Cerebellar cortex (tissue), 1 donor: ENCODE measurements around the gene TAX1BP3.

Experiments used
- DNase-seq: peaks from one replicate; pipeline ENCODE4 v3.0.0-alpha.2; 2015; ENCODE audit warnings: low spot score

TAX1BP3 gene

DNA sequence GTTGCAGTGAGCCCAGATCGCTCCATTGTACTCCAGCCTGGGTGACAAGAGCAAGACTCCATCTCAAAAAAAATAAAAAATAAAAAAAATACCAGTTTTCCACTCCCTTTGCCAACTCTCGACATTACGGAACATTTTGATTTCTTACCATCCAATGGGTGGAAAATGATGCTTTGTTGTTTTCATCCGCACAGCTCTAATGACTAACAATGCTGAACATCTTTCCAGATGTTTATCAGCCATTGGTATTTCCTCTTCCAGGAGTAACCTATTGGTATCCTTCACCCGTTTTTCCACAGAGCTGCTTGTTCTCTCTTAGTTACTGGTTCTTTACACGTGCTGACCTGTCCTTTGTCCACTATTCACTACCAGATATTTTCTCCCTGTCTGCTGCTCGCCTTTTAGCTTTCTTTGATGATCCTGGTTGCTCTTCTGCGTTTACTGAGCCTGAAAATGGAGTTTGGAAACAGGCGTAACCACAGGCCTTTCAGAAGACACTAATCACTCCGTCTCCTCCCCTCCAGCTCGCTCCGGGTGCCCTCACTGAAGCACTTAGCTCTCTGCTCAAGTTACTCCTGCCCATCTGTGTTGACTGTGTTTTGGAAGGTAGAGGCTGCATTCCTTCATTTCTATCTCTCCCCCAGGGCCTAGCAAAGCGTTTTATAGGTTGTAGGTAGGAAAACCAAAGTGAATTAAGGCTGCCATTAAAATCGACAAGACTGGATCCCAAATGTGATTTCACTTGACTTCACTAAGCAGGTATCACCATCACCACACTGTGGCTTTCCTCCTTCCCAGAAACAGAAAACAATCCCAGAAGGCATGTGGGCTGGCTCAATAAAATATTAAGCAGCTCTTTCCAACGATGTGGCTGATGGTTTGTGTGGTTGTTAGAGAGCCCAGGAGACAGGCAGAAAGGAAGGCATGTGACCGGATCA lies 41.3 kb downstream of the TAX1BP3 start:
- no peak for DNase-seq

DNA sequence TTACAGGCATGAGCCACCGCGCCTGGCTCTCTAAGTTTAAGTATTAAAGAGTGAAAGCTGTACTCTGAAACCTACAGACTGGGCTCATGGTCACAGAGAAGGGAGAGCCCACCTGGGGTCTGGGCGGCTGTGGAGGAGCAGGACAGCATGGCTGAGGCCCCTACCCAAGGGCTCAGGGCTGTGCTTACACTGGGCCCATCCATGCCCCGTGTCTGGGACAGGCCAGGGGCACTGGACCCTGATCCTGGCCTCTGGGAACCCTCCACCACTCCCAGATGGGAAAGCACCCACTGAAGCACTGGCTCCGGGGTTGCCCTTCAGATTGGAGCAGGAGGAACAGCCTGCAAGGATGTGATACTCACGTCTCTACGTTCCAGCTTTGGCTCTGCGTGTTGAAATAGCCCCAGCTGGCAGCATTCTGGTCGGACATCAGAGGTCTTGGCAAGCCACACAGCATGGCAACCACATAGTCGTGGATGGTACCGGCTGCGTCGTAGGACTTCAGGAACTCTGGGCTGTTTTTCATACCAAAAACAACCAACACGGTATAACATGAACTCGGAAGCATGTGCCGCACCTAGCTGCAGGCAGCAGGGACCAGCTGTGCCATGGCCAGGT lies 45.3 kb downstream of the TAX1BP3 start:
- DNase-seq = no peak

DNA sequence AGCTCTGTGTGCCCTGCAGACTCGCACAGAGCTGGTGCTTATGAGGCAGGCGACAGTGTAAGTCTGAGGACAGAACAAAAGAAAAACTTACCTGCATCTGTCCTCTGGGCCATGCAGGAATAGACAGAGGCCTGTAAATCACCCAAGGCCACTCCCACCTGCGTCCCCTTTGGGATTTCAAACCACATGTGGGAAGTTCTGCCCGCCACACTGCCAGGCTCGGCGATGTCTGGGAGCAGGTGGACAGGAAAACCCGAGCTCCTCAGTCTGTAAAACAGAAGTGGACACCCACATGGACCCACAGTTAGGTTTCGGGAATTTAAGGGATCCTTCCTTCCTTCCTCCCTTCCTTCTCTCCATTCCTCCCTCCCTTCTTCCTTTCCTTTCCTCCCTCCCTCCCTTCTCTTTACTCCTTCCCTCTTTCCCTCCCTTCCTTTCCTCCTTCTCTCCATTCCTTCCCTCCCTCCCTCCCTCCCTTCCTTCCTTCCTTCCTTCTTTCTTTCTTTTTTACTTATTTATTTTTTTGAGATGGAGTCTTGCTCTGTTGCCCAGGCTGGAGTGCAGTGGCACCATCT lies 47.1 kb downstream of the TAX1BP3 start:
- no peak for DNase-seq

DNA sequence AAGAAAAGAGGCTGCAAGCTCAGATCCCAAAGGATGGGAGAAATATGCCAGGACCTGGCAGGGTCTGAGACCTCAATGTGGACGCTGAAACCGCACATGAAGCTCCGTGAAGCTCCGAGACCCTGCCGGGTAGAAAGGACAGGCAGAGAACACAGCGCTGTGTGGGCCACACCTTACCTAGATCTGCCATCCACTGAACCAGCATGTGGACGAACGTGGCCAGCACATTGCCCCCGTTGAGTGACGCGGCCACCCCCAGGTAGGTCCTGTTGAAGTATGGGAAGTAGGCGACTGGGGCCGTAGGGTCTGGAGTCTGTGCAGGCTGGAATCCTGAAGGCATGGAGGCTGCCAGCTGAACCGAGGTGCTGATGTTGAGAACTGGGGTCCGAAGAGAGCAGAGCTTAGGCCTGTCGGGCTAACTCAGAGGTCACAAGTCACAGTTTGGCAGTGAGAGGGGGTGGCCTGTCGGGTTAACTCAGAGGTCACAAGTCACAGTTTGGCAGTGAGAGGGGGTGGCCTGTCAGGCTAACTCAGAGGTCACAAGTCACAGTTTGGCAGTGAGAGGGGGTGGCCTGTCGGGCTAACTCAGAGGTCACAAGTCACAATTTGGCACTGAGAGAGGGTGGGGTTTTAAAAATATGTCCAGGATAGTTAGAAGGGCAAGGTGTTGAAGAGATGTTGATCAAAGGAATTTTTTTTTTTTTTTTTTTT lies 53.1 kb downstream of the TAX1BP3 start:
- DNase-seq = no peak

DNA sequence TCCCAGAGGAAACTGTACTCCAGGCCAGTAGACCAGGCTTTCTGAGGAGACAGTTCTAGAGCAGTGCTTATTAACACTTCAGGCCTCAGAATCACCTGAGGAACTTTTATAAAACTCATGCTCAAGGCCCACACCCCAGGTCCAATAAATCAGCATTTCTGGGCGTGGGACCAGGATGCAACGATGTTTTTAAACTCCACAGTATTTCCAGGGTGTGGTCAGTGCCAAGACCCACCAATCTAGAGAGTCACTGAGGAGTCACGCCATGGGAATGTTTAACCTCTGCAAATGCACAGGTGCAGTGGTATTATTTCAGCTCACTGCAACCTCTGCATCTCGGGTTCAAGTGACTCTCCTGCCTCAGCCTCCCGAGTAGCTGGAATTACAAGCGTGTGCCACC lies 55.3 kb downstream of the TAX1BP3 start:
- no peak for DNase-seq
